HG03066 (cell line): Measurements from ENCODE around the gene ROPN1L.

Source experiments
- ATAC-seq: cut with Tn5 transposase; IDR thresholded peaks from one replicate; pipeline ENCODE4 v1.9.1; 2021; ENCODE audit warnings: low read depth; ENCODE audit not compliant: unreplicated experiment

ROPN1L gene

DNA sequence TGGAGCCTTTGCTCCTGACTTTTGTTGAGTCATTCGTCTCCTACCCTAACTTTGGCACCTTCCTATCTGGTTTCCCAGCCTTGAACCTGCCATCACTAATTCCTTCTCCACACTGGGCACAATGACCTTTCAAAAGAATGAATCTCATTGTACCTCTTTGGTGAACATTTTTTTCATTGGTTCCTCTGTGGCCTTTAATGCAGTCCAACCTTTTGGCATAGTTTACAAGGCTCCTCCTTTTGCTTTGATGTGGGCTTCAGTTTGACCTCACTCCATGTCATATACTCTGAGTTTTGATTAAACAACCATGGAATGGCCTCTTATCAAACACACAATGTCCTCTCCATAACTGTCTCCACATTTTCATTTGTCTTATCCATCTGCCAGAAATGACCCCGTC, 14.5 kb upstream of the ROPN1L start:
- ATAC-seq: no peak

DNA sequence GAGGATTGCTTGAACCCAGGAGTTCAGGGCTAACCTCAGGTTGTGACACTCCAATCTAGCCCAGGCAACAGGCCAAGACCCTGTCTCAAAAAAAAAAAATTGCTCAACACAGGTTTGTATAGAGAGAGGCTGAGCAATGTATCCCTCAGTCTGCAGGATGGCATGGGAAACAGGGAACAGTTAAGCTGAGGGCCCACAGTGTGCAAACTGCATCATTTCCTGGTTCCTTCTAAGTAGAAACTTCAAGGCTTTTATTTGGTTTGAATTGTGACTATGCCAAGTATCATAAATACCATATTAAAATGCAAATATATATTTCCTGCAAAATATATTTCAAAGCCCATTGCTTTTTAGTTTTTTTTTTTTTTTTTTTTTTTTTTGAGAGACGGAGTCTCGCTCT, 13.7 kb upstream of the ROPN1L start:
- no peak for ATAC-seq

DNA sequence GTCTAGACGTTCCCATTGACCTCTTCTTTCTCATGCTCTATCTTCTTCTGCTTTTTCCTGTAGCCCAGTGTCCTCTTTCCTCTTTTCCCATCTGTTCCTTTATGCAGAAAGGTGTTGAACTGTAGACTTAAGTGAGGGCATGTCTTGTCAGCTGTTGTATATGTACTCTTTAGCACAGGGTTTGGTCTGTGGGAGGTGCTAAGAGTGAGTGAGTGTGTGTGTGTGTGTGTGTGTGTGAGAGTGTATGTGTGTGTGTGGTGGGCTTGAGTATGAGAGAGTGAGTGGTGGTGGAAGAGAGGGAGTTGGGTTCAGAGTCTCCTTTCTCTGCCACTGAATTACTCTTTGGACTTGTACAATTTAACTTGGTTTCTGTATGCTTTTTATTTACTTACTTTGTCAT, 10.3 kb upstream of the ROPN1L start:
- no peak for ATAC-seq

DNA sequence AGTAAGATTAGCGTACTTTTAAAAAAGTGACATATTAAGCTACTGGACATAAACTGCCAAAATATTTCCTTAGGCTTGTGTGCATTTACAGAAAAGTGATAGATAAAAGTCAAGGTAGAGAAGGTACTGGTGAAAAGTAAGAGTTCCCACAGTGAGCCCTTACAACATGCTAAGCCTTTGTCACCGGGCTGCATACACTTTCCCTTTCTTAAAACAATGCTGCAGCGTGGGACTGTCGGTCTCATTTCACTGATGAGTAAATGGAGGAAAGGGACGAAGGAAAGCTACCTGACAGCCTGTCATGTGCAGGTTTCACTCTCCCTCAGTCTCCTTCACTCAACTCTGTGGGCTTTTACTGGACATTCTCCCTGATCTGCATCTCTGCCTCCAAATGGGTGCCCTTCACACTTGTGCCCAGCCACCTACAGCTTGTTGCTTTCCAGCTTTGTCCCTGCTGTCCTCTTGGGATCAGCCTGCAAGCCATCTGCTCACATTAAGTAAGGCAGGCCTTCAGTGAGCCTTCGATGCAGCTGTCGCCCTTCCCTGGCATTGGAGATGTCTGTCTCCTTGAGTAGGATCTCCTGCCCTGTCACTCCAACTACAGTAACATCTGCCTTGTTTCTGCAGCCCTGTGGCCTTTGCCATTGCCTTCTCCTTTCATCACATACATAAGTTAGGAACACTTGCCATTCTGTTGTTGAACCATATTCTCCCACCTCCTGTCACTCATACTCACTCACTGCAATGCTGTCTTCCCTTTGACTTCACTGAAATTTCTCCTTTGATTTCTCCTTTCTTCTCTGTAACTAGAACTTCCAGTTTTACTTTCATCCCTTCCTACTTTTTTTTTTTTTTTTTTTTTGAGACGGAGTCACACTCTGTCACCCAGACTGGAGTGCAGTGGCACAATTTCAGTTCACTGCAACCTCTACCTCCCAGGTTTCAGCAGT, 9.3 kb upstream of the ROPN1L start:
- ATAC-seq: no peak

DNA sequence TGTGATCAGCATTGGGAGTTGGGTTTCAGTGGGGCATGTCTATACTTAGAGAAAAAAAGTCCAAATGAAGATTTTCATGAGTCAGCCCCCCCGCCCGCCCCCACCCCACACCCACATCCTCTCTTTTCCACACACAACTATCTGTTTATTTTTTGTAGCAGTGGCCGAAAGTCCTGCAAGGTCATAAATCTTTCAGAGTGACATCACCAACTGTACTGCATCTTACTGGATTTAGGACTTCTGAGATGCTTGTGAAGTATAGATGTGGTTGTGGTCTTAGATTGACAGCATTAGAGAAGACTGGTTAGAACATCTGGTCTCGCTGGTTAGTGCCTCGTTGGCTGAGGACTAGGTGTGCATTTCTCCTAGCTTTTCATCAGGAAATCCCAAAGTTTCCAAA, 7.3 kb upstream of the ROPN1L start:
- ATAC-seq: no peak

DNA sequence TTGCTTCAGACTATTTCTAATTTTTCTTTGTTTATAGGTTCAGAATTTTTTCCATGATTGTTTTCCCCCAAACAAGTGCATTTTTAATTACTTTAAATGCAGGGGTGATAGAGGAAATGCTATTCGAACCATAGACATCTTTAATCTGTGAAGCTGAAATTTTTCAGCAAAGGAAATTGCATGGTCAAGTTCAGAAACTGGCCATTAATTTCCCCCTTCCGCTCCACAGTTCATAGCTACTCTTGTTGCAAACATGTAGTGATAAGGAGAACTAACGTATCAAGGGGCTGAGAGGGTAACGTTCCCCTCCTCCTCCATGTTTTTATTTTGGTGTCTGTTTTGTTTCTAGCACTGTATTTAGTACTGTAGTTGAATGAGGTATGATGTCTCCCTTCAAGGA, 3.4 kb upstream of the ROPN1L start:
- no peak for ATAC-seq

DNA sequence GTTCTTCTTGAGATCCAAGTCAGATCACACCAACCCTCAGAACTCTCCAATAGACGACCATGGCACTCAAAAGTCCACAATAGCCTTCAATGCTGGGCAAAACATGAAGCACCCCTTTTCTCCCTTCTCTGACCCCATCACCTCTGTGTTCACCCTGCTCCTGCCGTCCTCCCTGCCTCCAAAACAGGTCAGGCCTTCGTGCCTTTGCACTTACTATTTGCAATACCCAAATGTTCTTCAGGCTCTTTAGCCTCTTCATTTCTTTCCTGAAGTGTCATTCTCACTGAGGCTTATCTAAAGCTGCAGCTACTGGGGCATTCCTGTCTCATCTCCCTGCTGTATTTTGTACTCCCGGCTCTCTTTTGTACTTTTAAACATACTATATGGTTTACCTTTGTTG, 2.0 kb upstream of the ROPN1L start:
- no peak for ATAC-seq

GRCh38 chr5:10440367-10440990, 1.2 kb upstream of the ROPN1L start:
- no peak for ATAC-seq

DNA sequence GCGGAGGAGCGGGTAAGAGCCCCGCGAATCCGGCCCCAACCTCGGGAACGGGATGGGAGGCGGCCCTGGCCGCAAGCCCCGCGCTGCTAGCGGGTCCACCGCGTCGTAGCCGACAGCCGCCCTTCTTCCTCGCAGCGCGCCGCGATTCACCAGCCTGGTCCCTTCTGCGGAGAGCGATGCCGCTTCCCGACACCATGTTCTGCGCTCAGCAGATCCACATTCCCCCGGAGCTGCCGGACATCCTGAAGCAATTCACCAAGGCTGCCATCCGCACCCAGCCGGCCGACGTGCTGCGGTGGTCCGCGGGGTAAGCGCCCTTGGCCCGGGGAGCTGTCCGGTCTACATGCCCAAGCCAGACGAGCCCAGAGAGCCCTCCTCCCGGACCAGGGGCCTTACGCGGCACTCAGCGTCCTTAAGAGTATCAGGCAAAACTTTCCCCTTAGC, 335 bp downstream of the ROPN1L start:
- peak; percentile 38 for ATAC-seq

DNA sequence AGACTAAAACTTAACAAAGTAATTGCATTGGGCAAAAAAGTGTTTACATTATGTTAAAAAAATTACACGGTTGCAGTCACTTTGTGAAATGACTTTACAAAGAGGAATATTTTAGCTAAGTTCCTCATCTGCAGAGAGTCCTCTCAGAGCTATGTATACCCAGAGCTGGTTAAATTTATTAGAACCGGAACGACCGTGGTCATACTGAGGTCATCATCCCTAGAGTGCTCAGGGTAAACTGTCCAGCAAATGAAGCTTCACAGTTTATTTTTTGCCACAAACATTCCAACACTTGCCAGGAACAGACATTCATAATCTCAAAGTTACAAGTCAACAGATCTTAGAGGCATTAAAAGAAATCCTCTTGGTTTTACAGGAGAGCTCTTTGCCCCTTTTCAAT, 897 bp downstream of the ROPN1L start:
- ATAC-seq: no peak

DNA sequence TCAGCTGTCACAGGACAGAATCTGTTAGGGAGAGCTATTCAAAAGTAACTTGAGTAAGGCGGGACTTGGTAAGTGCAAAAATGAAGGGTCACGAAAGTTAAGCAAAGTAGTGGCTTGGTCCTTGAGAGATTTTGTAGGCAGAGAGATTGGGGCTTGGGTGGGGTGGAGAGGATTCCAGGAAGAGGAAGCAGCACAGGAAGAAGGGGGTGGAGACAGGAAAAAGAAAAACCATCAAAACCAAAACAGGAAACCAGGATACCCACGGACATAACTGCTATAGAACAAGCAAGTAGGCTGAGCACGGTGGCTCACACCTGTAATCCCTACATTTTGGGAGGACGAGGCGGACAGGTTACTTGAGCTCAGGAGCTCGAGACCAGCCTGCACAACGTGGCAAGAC, 3.7 kb downstream of the ROPN1L start:
- no peak for ATAC-seq

- no peak for ATAC-seq
Observed at GRCh38 chr5:10446490-10446889, 4.8 kb downstream of the ROPN1L start.

- ATAC-seq: no peak
Observed at GRCh38 chr5:10447041-10447440, 5.4 kb downstream of the ROPN1L start.

DNA sequence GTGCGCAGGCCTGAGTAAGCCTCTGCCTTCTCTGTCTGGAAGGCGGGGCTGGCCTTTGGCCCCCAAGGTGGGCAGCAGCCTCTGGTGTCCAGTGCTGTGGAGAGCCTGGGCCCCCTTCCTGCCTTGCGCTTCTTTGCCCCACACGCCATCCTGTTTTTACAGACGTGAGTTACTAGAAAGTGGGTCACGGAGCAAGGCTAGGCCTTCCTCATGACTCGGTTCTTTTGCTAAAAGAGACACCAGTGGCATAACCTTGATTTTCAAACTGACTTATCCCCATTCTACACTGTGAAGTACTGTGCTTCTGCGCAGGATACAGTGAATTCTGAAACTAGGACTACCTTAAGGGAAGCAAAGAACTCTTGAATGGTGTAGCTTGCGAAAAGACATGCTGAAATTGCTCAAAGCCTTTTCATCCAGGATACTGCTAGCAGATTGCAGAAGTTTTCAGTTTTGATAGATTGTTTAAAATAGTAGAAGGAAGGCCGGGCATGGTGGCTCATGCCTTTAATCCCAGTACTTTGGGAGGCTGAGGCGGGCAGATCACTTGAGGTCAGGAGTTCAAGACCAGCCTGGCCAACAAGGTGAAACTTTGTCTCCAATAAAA, 7.2 kb downstream of the ROPN1L start:
- no peak for ATAC-seq

GRCh38 chr5:10451137-10451824, 9.6 kb downstream of the ROPN1L start:
- ATAC-seq: no peak

DNA sequence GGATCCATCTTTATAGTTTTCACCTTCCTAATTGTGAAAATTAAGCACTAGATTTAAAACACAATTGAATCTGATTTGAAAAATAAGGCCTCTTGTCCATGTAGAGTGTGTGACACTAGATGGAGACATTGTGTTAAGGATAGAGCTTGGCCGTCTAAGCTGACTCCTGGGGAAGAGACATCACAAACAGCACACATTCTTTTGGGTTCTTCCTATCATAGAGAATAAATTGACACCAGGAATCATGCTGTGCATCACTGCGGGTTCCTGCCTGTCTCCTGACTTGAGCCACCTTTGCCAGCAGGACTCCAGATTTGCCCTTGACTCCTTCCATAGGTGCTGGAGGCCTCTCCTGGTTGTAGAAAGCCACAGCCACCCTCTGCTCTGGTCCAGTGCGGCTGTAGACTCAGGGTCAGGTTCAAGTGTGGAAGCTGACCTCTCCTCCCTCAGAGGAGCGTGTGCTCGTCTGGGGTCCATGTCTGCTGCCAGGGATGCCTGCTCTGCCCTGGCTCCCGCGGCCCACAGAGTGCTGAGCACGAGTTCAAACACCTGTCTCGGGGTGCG, 11.2 kb downstream of the ROPN1L start:
- peak; percentile 77 for ATAC-seq

DNA sequence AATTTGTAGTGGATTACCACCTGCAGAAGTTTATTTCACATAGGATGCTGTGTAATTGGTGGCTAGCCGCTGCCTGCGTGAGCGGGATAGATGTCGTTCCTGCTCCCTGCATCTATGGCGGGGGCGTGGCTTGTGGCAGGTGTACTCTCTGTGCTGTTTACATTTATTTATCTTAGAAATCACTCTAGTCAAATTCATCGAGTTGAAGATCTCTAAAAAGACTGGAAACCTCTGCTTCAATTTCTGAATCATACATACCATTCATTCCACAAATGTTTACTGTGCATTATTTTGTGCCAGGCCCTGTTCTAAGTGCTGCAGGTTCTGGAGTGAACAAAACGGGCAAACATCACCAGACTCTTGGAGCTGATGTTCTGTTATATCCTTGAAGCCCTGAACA, 11.9 kb downstream of the ROPN1L start:
- ATAC-seq: no peak

GRCh38 chr5:10454591-10455276, 13.1 kb downstream of the ROPN1L start:
- no peak for ATAC-seq

DNA sequence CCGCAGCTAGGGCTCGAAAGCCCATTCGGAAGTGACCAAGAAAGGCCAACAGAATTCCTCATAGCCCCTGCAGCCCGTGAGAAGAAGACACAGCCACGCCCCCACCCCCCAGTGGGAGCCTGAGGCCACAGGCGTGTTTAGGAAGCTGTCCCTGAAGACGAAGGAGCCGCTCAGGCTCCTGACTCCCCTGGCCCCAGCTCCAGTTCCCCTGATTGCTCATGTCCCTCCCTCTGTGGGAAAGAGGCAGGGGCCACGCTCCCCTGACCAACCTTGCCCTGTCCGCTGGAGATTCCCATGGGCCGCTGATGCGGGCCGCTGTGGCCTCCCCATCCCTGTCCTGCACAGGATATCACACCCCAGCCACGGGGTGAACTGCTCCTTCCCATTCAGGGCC, 13.6 kb downstream of the ROPN1L start:
- ATAC-seq: no peak
